ENCODE results near the gene RPL13.
"Not testable (repeated sequence)": the region's sequence is repeated elsewhere in the genome, so short reads cannot be mapped to it uniquely, and the experiment has no call there.

The RPL13 gene

DNA sequence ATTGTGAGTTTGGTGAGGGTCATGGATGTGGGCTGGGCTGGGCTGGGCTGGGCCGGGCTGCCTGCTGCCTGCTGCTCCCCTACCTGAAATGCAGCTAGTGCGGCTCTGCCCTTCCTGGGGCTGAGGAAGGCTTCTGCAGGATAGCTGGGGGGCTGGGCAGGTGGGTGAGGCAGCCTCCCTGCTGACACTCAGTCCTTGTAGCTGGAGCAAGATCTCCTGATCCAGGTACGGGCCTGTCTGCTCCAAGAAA is 4.7 kb downstream of the RPL13 start:
- Histone ChIP-seq H3K9me3 (ENCODE audit: severe bottlenecking) (no peaks in the 10 kb centered on the region), H3K4me3 (ENCODE audit: low read depth, low read length) (peak overlapping the region; percentile 40), H3K27ac (peak overlapping the region; percentile 29), H3K36me3 (peaks cover 37% of the 10 kb centered on the region), H3K27me3 (ENCODE audit: insufficient read depth, low read depth, severe bottlenecking) (no peaks in the 10 kb centered on the region)
- TF ChIP-seq, protein P1, sequence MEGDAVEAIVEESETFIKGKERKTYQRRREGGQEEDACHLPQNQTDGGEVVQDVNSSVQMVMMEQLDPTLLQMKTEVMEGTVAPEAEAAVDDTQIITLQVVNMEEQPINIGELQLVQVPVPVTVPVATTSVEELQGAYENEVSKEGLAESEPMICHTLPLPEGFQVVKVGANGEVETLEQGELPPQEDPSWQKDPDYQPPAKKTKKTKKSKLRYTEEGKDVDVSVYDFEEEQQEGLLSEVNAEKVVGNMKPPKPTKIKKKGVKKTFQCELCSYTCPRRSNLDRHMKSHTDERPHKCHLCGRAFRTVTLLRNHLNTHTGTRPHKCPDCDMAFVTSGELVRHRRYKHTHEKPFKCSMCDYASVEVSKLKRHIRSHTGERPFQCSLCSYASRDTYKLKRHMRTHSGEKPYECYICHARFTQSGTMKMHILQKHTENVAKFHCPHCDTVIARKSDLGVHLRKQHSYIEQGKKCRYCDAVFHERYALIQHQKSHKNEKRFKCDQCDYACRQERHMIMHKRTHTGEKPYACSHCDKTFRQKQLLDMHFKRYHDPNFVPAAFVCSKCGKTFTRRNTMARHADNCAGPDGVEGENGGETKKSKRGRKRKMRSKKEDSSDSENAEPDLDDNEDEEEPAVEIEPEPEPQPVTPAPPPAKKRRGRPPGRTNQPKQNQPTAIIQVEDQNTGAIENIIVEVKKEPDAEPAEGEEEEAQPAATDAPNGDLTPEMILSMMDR (IDR thresholded peaks at IDR 0.05; ENCODE audit: low read depth, low read length) = no peak
- DNase-seq = no peak

DNA sequence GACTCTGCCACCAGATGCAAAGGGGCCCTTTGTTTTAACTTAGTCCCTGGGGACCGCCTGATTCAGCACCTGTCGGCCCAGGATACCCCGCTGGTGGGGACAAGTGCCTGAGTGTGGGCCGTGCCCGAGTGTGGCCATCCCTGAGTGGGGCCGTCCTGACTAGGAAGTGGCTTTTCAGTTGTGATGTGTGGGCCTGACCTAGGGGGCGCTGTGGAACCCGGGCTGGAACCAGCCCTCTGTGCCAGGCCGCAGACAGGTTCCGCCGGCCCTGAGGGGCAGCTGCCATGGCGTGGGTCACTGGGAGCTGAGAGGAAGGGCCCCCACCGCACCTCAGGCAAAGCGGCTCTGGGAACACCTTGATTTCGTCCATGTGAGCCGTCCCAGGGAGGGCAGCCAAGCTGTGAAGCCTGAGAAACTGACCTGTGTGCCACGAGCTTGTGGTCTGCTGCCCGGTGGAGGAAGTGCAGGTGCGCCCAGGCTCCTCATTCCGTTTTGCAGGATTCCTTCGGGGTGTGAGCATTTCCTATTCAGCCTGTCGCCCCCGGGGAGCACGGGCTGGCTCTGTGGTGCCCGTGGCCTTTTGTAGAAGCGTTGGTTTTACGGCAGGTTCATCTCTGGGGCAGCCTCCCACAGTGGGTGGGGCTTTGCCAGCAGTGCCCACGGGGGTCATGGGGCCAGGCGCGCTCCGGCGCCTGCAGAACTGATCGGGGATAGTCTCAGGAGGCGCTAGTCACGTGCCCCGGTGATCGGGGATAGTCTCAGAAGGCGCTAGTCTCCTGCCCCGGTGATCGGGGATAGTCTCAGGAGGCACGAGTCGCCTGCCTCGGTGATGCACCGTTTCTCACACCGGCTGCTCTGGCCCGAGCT is 5.3 kb downstream of the RPL13 start:
- Histone ChIP-seq H3K9me3 (ENCODE audit: severe bottlenecking) (no peaks in the 10 kb centered on the region), H3K36me3 (peaks cover 37% of the 10 kb centered on the region), H3K27me3 (ENCODE audit: insufficient read depth, low read depth, severe bottlenecking) (no peaks in the 10 kb centered on the region), H3K4me3 (ENCODE audit: low read depth, low read length) (peak overlapping the region; percentile 40), H3K27ac (peak overlapping the region; percentile 64)
- peak; percentile 65 for DNase-seq
- TF ChIP-seq, protein P1 (IDR thresholded peaks at IDR 0.05; ENCODE audit: low read depth, low read length) = peak; percentile 72

DNA sequence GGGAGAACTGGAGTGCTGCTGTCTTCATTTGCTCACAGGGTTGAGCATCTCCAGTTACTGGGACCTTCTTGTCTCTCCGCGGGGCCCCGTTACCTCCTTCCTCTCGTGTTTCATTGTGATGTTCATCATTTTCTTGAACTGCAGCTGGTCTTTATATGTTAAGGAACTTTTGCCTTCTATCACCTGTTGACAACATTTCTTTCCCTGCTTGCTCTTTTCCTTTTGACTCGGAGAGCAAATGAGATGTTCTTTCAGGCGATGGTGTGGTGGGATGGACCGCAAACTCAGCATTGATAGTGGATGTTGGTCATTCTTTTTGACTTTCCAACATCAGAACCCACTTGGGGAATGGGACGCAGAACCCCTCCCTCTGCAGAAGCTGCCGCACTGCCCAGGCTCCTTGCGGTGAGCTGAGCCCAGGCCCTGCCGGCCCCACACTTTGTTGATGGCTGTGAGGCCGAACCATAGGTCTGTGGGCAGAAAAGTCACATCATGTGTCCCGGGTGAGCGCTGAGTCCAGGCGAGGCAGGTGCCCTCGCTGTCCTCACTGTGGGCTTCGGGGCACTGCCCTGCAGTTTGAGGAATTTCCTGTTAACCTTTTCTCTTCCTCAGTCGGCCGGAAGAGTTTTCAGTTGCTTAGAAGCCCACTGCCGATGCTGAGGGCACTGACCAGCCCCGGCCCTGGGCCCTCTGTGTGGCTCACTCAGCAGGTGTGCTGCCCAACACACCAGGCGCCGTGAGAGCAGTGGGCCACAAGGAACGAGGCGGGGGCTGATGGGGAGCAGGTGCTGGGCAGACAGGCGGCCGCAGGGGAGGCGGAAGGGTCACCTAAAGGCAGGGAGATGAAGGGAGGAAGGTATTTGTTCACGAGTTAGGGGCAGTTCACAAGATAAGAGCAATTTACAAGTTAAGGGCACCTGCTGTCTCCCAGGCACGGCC is 7.4 kb downstream of the RPL13 start:
- H3K4me3 ChIP-seq (ENCODE audit: low read depth, low read length) = no peak overlapping the region
- H3K9me3 ChIP-seq (ENCODE audit: severe bottlenecking) = no peaks in the 10 kb centered on the region
- no peak overlapping the region for H3K27ac ChIP-seq
- H3K27me3 ChIP-seq (ENCODE audit: insufficient read depth, low read depth, severe bottlenecking) = no peaks in the 10 kb centered on the region
- no peak for DNase-seq
- TF ChIP-seq, protein P1 (IDR thresholded peaks at IDR 0.05; ENCODE audit: low read depth, low read length) = no peak
- peaks cover 17% of the 10 kb centered on the region for H3K36me3 ChIP-seq

DNA sequence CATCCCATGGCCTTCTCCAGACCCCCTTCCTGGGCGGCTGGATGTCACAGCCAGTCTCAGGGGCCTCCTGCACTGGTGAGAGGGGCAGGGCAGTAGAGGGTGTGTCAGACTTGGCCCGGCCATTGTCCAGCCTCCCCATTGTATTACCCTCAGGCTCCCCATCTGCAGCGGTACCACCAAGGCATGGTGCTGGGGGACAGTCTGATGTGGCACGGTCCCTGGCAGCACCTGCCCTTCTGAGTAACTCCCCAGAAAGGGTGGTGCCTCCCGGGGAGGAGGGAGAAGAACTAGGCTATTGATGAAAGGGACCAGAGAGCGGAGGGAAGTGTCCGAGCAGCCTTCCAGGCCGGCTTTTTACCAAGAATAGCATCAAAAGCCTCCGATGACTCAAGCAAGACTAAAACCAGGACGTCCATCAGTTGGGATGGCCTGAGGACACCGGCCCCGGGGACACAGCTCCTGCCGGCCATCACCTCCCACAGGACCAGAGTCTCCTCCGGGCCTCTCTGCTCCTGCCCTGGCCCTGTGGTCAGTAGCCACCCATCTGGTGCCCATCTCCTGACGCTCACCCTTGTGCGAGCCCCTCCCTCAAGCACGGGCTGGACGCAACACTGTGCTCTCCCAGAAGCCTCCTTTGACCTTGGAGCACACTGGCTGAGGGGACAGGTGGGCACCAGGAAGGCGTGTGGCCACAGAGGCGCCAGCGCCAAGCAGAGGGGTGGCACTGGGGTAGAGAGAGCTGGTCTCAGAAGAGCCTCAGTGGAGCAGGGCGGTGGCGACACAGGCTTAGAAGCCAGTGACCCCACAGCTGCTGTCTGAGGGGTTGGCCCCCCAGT is 9.2 kb downstream of the RPL13 start:
- H3K9me3 ChIP-seq (ENCODE audit: severe bottlenecking) = no peaks in the 10 kb centered on the region
- H3K36me3 ChIP-seq = no peaks in the 10 kb centered on the region; the same call in 1 of the 2 replicates
- no peak overlapping the region for H3K4me3 ChIP-seq (ENCODE audit: low read depth, low read length)
- H3K27ac ChIP-seq = no peak overlapping the region
- TF ChIP-seq, protein P1 (IDR thresholded peaks at IDR 0.05; ENCODE audit: low read depth, low read length) = no peak
- DNase-seq = no peak
- H3K27me3 ChIP-seq (ENCODE audit: insufficient read depth, low read depth, severe bottlenecking) = no peaks in the 10 kb centered on the region

DNA sequence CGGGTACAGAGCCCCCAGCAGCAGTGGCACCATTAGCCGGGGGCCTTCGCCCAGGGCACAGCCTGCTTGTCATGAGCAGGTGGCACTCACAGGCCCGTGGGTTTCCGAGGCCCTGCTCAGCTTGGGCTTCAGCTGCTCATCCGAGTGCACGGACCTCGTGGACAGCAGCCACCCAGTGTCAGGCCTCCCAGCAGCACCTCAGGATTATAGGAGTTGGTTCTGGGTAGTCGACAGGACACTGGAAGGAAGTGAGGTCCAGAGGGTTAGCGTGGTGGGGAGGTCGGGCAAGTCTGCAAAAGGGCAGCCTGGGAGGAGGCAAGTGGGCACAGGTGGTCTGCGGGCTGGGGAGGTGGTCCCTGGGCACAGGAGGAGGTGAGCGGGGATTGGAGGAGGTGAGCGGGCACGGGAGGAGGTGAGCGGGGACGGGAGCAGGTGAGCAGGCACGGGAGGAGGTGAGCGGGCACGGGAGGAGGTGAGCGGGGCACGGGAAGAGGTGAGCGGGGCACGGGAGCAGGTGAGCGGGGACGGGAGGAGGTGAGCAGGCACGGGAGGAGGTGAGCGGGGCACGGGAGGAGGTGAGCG is 10.0 kb downstream of the RPL13 start:
- H3K27me3 ChIP-seq (ENCODE audit: insufficient read depth, low read depth, severe bottlenecking) = no peaks in the 10 kb centered on the region
- H3K9me3 ChIP-seq (ENCODE audit: severe bottlenecking) = no peaks in the 10 kb centered on the region
- TF ChIP-seq, protein P1 (IDR thresholded peaks at IDR 0.05; ENCODE audit: low read depth, low read length) = no peak
- no peak overlapping the region for H3K4me3 ChIP-seq (ENCODE audit: low read depth, low read length)
- DNase-seq = no peak
- no peak overlapping the region for H3K27ac ChIP-seq
- no peaks in the 10 kb centered on the region for H3K36me3 ChIP-seq

DNA sequence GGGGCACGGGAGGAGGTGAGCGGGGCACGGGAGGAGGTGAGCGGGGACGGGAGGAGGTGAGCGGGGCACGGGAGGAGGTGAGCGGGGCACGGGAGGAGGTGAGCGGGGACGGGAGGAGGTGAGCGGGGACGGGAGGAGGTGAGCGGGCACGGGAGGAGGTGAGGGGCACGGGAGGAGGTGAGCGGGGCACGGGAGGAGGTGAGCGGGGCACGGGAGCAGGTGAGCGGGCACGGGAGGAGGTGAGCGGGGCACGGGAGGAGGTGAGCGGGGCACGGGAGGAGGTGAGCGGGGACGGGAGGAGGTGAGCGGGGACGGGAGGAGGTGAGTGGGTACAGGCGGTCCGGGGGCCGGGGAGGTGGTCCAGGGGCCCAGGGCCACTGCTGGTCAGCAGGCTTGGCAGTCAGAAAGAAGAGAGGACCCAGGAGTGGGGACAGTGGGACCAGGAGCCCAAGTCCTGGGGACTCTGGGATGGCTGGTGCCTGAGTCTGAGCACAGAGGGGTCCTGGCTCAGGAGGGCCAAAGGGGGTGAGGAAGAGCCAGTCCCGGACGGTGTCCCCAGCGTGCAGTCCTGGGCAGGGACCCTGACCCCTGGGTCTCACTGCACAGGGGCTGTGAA is 10.6 kb downstream of the RPL13 start:
- H3K4me3 ChIP-seq (ENCODE audit: low read depth, low read length); H3K27me3 ChIP-seq (ENCODE audit: insufficient read depth, low read depth, severe bottlenecking); H3K9me3 ChIP-seq (ENCODE audit: severe bottlenecking); DNase-seq; H3K27ac ChIP-seq; H3K36me3 ChIP-seq: not testable (repeated sequence)
